Erythroblast (primary cell): ENCODE results near the gene SPG11.

Experiments
- GATA1 ChIP-seq: IDR thresholded peaks from 2 replicates; pipeline ENCODE4 v1.6.1; 2011; ENCODE audit warnings: low read depth, mild to moderate bottlenecking, control low read depth, low read length, moderate library complexity
- POLR2A ChIP-seq: IDR thresholded peaks from 2 replicates; pipeline ENCODE4 v1.6.1; 2011; ENCODE audit warnings: mild to moderate bottlenecking, low read length

DNA sequence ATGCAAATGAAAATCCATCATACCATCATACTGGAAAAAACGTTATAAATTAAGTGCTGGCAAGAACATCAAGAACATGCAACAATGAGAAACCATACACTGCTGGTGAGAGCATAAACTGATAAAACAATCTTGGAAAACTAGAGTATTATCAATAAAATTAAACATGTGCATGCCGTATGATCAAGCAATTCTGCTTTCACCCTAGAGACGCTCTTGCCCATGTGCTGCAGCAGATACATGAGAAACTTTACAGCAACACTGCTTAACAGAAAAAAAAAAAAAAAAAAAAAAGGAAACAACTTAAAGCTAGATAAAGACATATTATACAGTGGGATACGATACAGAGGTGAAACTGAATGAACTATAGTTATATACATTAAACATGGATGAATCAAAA, 21.8 kb downstream of the SPG11 start:
- TF ChIP-seq POLR2A (no peak), GATA1 (no peak)
